Measurements from ENCODE around the gene PLEKHA7. TPM values are rescaled to one million over a fixed set of nuclear protein-coding genes. Genes with fewer than 3 reads are reported as not detected.

PLEKHA7 gene
- total and polyA plus RNA-seq, 2 donors from 2014 or later, result 24.4 to 65.7 TPM

GRCh38 chr11:16924826-16925560 lies 89.2 kb downstream of the PLEKHA7 start:
- Histone ChIP-seq H3K9me3 (ENCODE audit: control insufficient read depth in 2 of 3, insufficient read depth in 1 of 3, low read length in 3 of 3) (no peaks in the 10 kb centered on the region), H3K4me1 (ENCODE audit: control insufficient read depth in 2 of 3, insufficient read depth in 2 of 3, low read depth in 1 of 3, low read length in 3 of 3) (peaks cover 0 to 35% (median 31%) of the 10 kb centered on the region in 3 donors), H3K27me3 (ENCODE audit: control insufficient read depth, insufficient read depth, low read length) (no peaks in the 10 kb centered on the region), H3K27ac (ENCODE audit: low read depth in 2 of 2, low read length in 2 of 2) (peak overlapping the region; percentile 26 to 74), H3K4me3 (ENCODE audit: low read length in 3 of 3) (peak overlapping the region in 2 of 3 donors; percentile 4 to 55), H3K9ac (ENCODE audit: low read length in 3 of 3) (peak overlapping the region in 1 of 3 donors; percentile 23), H3K36me3 (ENCODE audit: control insufficient read depth in 2 of 3, insufficient read depth in 3 of 3, low read length in 3 of 3) (no peaks in the 10 kb centered on the region)
- FAIRE-seq (no peak), DNase-seq (peak; percentile 76 to 90 (median 85))
- TF ChIP-seq CTCF (IDR thresholded peaks at IDR 0.05; ENCODE audit: borderline replicate concordance, extremely low read depth, insufficient read depth), result no peak
- intact Hi-C loops (cut with DNase I), result no loop called here

- Histone ChIP-seq H3K36me3 (ENCODE audit: control insufficient read depth in 2 of 3, insufficient read depth in 3 of 3, low read length in 3 of 3) (no peaks in the 10 kb centered on the region), H3K9ac (ENCODE audit: low read length in 3 of 3) (no peak overlapping the region), H3K9me3 (ENCODE audit: control insufficient read depth in 2 of 3, insufficient read depth in 1 of 3, low read length in 3 of 3) (no peaks in the 10 kb centered on the region), H3K27me3 (ENCODE audit: control insufficient read depth, insufficient read depth, low read length) (no peaks in the 10 kb centered on the region), H3K4me1 (ENCODE audit: control insufficient read depth in 2 of 3, insufficient read depth in 2 of 3, low read depth in 1 of 3, low read length in 3 of 3) (peaks cover 0 to 35% (median 30%) of the 10 kb centered on the region in 3 donors), H3K4me3 (ENCODE audit: low read length in 3 of 3) (peak overlapping the region in 1 of 3 donors; percentile 55), H3K27ac (ENCODE audit: low read depth in 2 of 2, low read length in 2 of 2) (peak overlapping the region; percentile 45 to 74)
- FAIRE-seq, result no peak
- DNase-seq, result no peak
- intact Hi-C loops (cut with DNase I), result no loop called here
- no peak for TF ChIP-seq CTCF (IDR thresholded peaks at IDR 0.05; ENCODE audit: borderline replicate concordance, extremely low read depth, insufficient read depth)
Measured at GRCh38 chr11:16924462-16924825, 89.8 kb downstream of the PLEKHA7 start.

GRCh38 chr11:16923987-16924386 lies 90.2 kb downstream of the PLEKHA7 start:
- Histone ChIP-seq H3K4me3 (ENCODE audit: low read length in 3 of 3) (peak overlapping the region in 1 of 3 donors; percentile 55), H3K27me3 (ENCODE audit: control insufficient read depth, insufficient read depth, low read length) (no peaks in the 10 kb centered on the region), H3K9me3 (ENCODE audit: control insufficient read depth in 2 of 3, insufficient read depth in 1 of 3, low read length in 3 of 3) (no peaks in the 10 kb centered on the region), H3K36me3 (ENCODE audit: control insufficient read depth in 2 of 3, insufficient read depth in 3 of 3, low read length in 3 of 3) (no peaks in the 10 kb centered on the region), H3K27ac (ENCODE audit: low read depth in 2 of 2, low read length in 2 of 2) (peak overlapping the region; percentile 20 to 45), H3K9ac (ENCODE audit: low read length in 3 of 3) (no peak overlapping the region), H3K4me1 (ENCODE audit: control insufficient read depth in 2 of 3, insufficient read depth in 2 of 3, low read depth in 1 of 3, low read length in 3 of 3) (peaks cover 0 to 35% (median 26%) of the 10 kb centered on the region in 3 donors)
- peak in 1 of 5 donors; percentile 60 for DNase-seq
- no peak for FAIRE-seq
- intact Hi-C loops (cut with DNase I), result no loop called here
- TF ChIP-seq CTCF (IDR thresholded peaks at IDR 0.05; ENCODE audit: borderline replicate concordance, extremely low read depth, insufficient read depth), result no peak
